Measurements from ENCODE around the gene LITAFD. TPM values are rescaled to one million over a fixed set of nuclear protein-coding genes. Genes with fewer than 3 reads are reported as not detected.

LITAFD gene
- polyA plus RNA-seq, 1 donor from 2014 or later: not detected

DNA sequence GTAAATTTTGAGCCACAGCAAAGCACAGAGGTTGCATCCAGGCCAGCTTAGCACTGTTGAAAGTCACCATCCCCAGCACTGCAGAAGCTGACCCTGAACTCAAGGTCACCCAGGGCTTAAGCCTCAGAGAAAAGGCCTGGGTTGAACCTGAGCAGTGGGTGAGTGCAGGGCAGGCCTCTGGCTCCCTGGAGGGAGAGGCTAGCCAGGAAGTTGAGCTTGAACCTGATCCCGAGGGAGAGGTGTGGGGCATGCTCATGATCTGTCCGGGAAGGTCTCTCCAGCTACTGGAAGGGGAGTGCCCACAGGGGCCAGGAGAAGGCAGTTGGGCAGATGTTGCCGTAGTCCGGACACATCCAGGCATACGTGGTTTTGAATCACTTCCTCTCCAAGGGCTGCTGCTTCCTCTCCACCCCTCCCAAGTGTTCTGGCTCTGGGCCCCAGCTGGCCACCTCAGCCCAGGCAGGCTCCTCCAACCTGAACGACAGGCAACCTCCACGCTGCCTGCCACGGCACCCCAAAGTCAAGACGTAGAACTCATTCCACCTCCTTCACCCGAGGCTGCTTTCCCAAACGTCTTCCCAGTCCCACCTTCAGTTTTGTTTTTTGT lies 31.8 kb upstream of the LITAFD start:
- H3K9me3 ChIP-seq (ENCODE audit: low read length): no peaks in the 10 kb centered on the region
- H3K4me3 ChIP-seq (ENCODE audit: low read length): no peak overlapping the region
- H3K4me2 ChIP-seq (ENCODE audit: low read length): no peak overlapping the region
- H3K27me3 ChIP-seq (ENCODE audit: insufficient read depth, low read depth, low read length): no peaks in the 10 kb centered on the region
- H3K9me2 ChIP-seq (ENCODE audit: insufficient read depth, low read length): no peaks in the 10 kb centered on the region
- TF ChIP-seq TAF1 (IDR thresholded peaks at IDR 0.05; ENCODE audit: low read depth): no peak
- TF ChIP-seq EZH2 (IDR thresholded peaks at IDR 0.05; ENCODE audit: borderline replicate concordance, insufficient read depth, low read length, poor library complexity, severe bottlenecking): no peak
- TF ChIP-seq MXI1 (conservative IDR thresholded peaks at IDR 0.05; ENCODE audit: poor library complexity, severe bottlenecking): no peak
- TF ChIP-seq, protein P1, sequence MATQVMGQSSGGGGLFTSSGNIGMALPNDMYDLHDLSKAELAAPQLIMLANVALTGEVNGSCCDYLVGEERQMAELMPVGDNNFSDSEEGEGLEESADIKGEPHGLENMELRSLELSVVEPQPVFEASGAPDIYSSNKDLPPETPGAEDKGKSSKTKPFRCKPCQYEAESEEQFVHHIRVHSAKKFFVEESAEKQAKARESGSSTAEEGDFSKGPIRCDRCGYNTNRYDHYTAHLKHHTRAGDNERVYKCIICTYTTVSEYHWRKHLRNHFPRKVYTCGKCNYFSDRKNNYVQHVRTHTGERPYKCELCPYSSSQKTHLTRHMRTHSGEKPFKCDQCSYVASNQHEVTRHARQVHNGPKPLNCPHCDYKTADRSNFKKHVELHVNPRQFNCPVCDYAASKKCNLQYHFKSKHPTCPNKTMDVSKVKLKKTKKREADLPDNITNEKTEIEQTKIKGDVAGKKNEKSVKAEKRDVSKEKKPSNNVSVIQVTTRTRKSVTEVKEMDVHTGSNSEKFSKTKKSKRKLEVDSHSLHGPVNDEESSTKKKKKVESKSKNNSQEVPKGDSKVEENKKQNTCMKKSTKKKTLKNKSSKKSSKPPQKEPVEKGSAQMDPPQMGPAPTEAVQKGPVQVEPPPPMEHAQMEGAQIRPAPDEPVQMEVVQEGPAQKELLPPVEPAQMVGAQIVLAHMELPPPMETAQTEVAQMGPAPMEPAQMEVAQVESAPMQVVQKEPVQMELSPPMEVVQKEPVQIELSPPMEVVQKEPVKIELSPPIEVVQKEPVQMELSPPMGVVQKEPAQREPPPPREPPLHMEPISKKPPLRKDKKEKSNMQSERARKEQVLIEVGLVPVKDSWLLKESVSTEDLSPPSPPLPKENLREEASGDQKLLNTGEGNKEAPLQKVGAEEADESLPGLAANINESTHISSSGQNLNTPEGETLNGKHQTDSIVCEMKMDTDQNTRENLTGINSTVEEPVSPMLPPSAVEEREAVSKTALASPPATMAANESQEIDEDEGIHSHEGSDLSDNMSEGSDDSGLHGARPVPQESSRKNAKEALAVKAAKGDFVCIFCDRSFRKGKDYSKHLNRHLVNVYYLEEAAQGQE (IDR thresholded peaks at IDR 0.05; ENCODE audit: borderline replicate concordance): no peak
- H3K27ac ChIP-seq (ENCODE audit: low read length): no peak overlapping the region
- no peak overlapping the region for H3K9ac ChIP-seq (ENCODE audit: low read length)
- no peak overlapping the region for H2AFZ ChIP-seq (ENCODE audit: low read depth, low read length)
- no peaks in the 10 kb centered on the region for H4K20me1 ChIP-seq (ENCODE audit: insufficient read depth)
- no peaks in the 10 kb centered on the region for H3K36me3 ChIP-seq (ENCODE audit: insufficient read depth, low read length)
- H3F3A ChIP-seq (ENCODE audit: insufficient read depth, low read length, poor library complexity, severe bottlenecking): no peaks in the 10 kb centered on the region
- H3K79me2 ChIP-seq (replicated peaks; ENCODE audit: insufficient read depth, low read length): no peaks in the 10 kb centered on the region

DNA sequence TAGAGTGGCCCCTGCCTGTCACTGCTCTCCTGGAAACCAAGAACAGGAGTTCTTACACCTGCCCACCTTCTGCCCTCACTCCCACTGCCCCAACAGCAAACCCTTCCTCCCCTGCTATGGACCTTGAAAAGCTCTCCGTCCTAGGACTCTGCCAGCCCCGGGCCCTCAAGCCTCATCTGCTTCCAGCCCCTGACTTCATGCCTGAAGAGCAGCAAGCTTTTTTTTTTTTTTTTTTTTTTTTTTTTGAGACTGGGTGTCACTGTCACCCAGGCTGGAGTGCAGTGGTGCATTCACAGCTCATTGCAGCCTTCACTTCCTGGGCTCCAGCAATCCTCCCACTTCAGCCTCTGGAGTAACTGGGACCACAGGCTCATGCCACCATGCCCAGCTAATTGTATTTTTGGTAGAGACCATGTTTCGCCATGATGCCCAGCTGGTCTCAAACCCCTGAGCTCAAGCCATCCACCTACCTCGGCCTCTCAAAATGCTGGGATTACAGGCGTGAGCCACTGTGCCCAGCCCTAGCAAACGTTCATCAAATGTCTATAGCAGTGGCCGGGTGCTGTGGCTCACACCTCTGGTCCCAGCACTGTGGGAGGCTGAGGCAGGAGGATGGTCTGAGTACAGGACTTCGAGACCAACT lies 30.3 kb upstream of the LITAFD start:
- H3K27ac ChIP-seq (ENCODE audit: low read length): no peak overlapping the region
- H3K79me2 ChIP-seq (replicated peaks; ENCODE audit: insufficient read depth, low read length): no peaks in the 10 kb centered on the region
- no peaks in the 10 kb centered on the region for H3K36me3 ChIP-seq (ENCODE audit: insufficient read depth, low read length)
- no peaks in the 10 kb centered on the region for H3K27me3 ChIP-seq (ENCODE audit: insufficient read depth, low read depth, low read length)
- TF ChIP-seq RAD21 (conservative IDR thresholded peaks at IDR 0.05) (no peak), SMC3 (conservative IDR thresholded peaks at IDR 0.05; ENCODE audit: poor library complexity) (no peak), MXI1 (conservative IDR thresholded peaks at IDR 0.05; ENCODE audit: poor library complexity, severe bottlenecking) (no peak), TAF1 (IDR thresholded peaks at IDR 0.05; ENCODE audit: low read depth) (no peak), EP300 (conservative IDR thresholded peaks at IDR 0.05; ENCODE audit: poor library complexity, severe bottlenecking) (no peak), POLR2AphosphoS5 (IDR thresholded peaks at IDR 0.05) (no peak), EZH2 (IDR thresholded peaks at IDR 0.05; ENCODE audit: borderline replicate concordance, insufficient read depth, low read length, poor library complexity, severe bottlenecking) (no peak)
- TF ChIP-seq, protein P2, sequence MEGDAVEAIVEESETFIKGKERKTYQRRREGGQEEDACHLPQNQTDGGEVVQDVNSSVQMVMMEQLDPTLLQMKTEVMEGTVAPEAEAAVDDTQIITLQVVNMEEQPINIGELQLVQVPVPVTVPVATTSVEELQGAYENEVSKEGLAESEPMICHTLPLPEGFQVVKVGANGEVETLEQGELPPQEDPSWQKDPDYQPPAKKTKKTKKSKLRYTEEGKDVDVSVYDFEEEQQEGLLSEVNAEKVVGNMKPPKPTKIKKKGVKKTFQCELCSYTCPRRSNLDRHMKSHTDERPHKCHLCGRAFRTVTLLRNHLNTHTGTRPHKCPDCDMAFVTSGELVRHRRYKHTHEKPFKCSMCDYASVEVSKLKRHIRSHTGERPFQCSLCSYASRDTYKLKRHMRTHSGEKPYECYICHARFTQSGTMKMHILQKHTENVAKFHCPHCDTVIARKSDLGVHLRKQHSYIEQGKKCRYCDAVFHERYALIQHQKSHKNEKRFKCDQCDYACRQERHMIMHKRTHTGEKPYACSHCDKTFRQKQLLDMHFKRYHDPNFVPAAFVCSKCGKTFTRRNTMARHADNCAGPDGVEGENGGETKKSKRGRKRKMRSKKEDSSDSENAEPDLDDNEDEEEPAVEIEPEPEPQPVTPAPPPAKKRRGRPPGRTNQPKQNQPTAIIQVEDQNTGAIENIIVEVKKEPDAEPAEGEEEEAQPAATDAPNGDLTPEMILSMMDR (IDR thresholded peaks at IDR 0.05; ENCODE audit: poor library complexity, severe bottlenecking): no peak
- TF ChIP-seq, protein P1 (IDR thresholded peaks at IDR 0.05; ENCODE audit: borderline replicate concordance): no peak
- no peak overlapping the region for H3K4me3 ChIP-seq (ENCODE audit: low read length)
- H4K20me1 ChIP-seq (ENCODE audit: insufficient read depth): no peaks in the 10 kb centered on the region
- H2AFZ ChIP-seq (ENCODE audit: low read depth, low read length): no peak overlapping the region
- no peaks in the 10 kb centered on the region for H3K9me3 ChIP-seq (ENCODE audit: low read length)
- no peak overlapping the region for H3K4me2 ChIP-seq (ENCODE audit: low read length)
- no peaks in the 10 kb centered on the region for H3K9me2 ChIP-seq (ENCODE audit: insufficient read depth, low read length)
- no peaks in the 10 kb centered on the region for H3F3A ChIP-seq (ENCODE audit: insufficient read depth, low read length, poor library complexity, severe bottlenecking)
- no peak overlapping the region for H3K9ac ChIP-seq (ENCODE audit: low read length)
